H1 (cell line): ENCODE data around the gene PTEN. TPM values are rescaled to one million over a fixed set of nuclear protein-coding genes. Genes with fewer than 3 reads are reported as not detected.

Source experiments
- CTCF ChIA-PET: fragments of 300-600 bp; sonication (Branson Sonifier 250); formaldehyde crosslinking; loops from one replicate; lab custom pipeline; 2021; ENCODE audit not compliant: partially characterized antibody; lab: Charles Lee
- POLR2A ChIA-PET: fragments of 300-600 bp; sonication (Branson Sonifier 250); formaldehyde crosslinking; loops from one replicate; lab custom pipeline; 2021; ENCODE audit warnings: inconsistent platforms; ENCODE audit not compliant: partially characterized antibody; lab: Charles Lee
- DNase-seq, 2 experiments: peaks; one replicate each; pipeline versions ENCODE4 v3.0.0 to v3.0.0-alpha.2; 2010 to 2022; ENCODE audit warnings: low spot score in 2 of 2, low read depth in 1 of 2, mixed read lengths in 1 of 2
- FAIRE-seq: peaks from 2 replicates; lab custom pipeline; 2011; peaks lifted over from hg19 to GRCh38; lab: Jason Lieb, UNC
- H2AFZ ChIP-seq: 2 replicates; pipeline ENCODE4 v1.8.1; 2012; ENCODE audit warnings: low read length, inconsistent platforms
- H2AK5ac ChIP-seq: 2 replicates; pipeline ENCODE4 v1.6.1; 2013; ENCODE audit warnings: low read depth, low read length
- H2BK120ac ChIP-seq: replicated peaks from 2 replicates; pipeline ENCODE3; 2013; ENCODE audit warnings: low read depth, low read length, inconsistent platforms
- H2BK12ac ChIP-seq: 2 replicates; pipeline ENCODE4 v1.6.1; 2013; ENCODE audit warnings: low read depth, low read length
- H2BK15ac ChIP-seq: 2 replicates; pipeline ENCODE4 v1.6.1; 2013; ENCODE audit warnings: low read length
- H2BK20ac ChIP-seq: 2 replicates; pipeline ENCODE4 v1.6.1; 2013; ENCODE audit warnings: low read length
- H2BK5ac ChIP-seq: 2 replicates; pipeline ENCODE4 v1.6.1; 2013; ENCODE audit warnings: low read depth, low read length
- H3K14ac ChIP-seq: 2 replicates; pipeline ENCODE4 v1.6.1; 2013; ENCODE audit warnings: inconsistent platforms; ENCODE audit not compliant: insufficient read length
- H3K18ac ChIP-seq: 2 replicates; pipeline ENCODE4 v1.6.1; 2013; ENCODE audit warnings: low read length; ENCODE audit errors: extremely low read depth
- H3K23ac ChIP-seq: 2 replicates; pipeline ENCODE4 v1.6.1; 2013; ENCODE audit warnings: inconsistent platforms; ENCODE audit not compliant: insufficient read length
- H3K23me2 ChIP-seq: 2 replicates; pipeline ENCODE4 v1.6.1; 2013; ENCODE audit warnings: low read depth, low read length
- H3K27ac ChIP-seq: 2 replicates; pipeline ENCODE4 v1.6.1; 2011; ENCODE audit warnings: low read depth, low read length, inconsistent platforms
- H3K27me3 ChIP-seq, 4 experiments: replicated peaks in 1 of 4; 1 replicate in 1 of 4; 2 replicates in 3 of 4; pipeline versions ENCODE4 v1.6.1 to v1.8.1; 2011 to 2013; ENCODE audit warnings: low read length in 3 of 4, mild to moderate bottlenecking in 3 of 4, inconsistent platforms in 2 of 4, mixed read lengths in 2 of 4, moderate library complexity in 1 of 4; ENCODE audit not compliant: control insufficient read depth in 3 of 4, insufficient read depth in 3 of 4; ENCODE audit errors: extremely low read depth in 1 of 4
- H3K36me3 ChIP-seq, 4 experiments: 2 replicates each; pipeline versions ENCODE4 v1.6.1 to v1.8.1; 2011 to 2013; ENCODE audit warnings: mild to moderate bottlenecking in 4 of 4, low read length in 3 of 4, moderate library complexity in 2 of 4, control low read depth in 1 of 4, inconsistent platforms in 1 of 4; ENCODE audit not compliant: insufficient read depth in 4 of 4, control insufficient read depth in 2 of 4
- H3K4ac ChIP-seq: replicated peaks from 2 replicates; pipeline ENCODE3; 2013; ENCODE audit warnings: low read length, low read depth, mixed read lengths, inconsistent platforms; ENCODE audit not compliant: insufficient read length
- H3K4me1 ChIP-seq, 4 experiments: replicated peaks in 1 of 4; 1 replicate in 1 of 4; 2 replicates in 3 of 4; pipeline versions ENCODE4 v1.6.1 to v1.8.1; 2011 to 2013; ENCODE audit warnings: low read length in 3 of 4, inconsistent platforms in 2 of 4, mixed read lengths in 1 of 4; ENCODE audit not compliant: insufficient read depth in 4 of 4, control insufficient read depth in 3 of 4
- H3K4me2 ChIP-seq, 2 experiments: 2 replicates each; pipeline versions ENCODE4 v1.6.1 to v1.8.1; 2011 to 2013; ENCODE audit warnings: low read depth in 2 of 2, low read length in 2 of 2, control low read depth in 1 of 2, inconsistent platforms in 1 of 2, mild to moderate bottlenecking in 1 of 2; ENCODE audit not compliant: insufficient read depth in 1 of 2
- H3K4me3 ChIP-seq, 4 experiments: fragments of 200-600, 300-600 bp in 1 of 4; sonication (generic), shearing (Covaris generic), sonication (Bioruptor Twin) in 1 of 4; 2 replicates each; pipeline versions ENCODE4 v1.5.1 to v1.8.1; 2011 to 2016; ENCODE audit warnings: low read length in 4 of 4, low read depth in 3 of 4, control low read depth in 2 of 4, inconsistent platforms in 2 of 4, mild to moderate bottlenecking in 2 of 4, mixed read lengths in 1 of 4, moderate library complexity in 1 of 4; ENCODE audit not compliant: insufficient read depth in 2 of 4; ENCODE audit errors: extremely low read depth in 1 of 4
- H3K56ac ChIP-seq: replicated peaks from 2 replicates; pipeline ENCODE3; 2013; ENCODE audit warnings: low read depth, mild to moderate bottlenecking, mixed read lengths, low read length, inconsistent platforms; ENCODE audit not compliant: insufficient read length
- H3K79me1 ChIP-seq: 2 replicates; pipeline ENCODE4 v1.6.1; 2013; ENCODE audit warnings: low read depth, low read length, control low read depth
- H3K79me2 ChIP-seq, 2 experiments: 2 replicates each; pipeline versions ENCODE4 v1.6.1 to v1.8.1; 2012 to 2013; ENCODE audit warnings: low read length in 2 of 2, mild to moderate bottlenecking in 2 of 2, inconsistent platforms in 1 of 2; ENCODE audit not compliant: insufficient read depth in 2 of 2, control insufficient read depth in 1 of 2
- H3K9ac ChIP-seq, 4 experiments: replicated peaks in 1 of 4; 1 replicate in 1 of 4; 2 replicates in 3 of 4; pipeline versions ENCODE4 v1.6.1 to v1.8.1; 2011 to 2013; ENCODE audit warnings: low read depth in 3 of 4, low read length in 3 of 4, control low read depth in 2 of 4, mild to moderate bottlenecking in 2 of 4, moderate library complexity in 2 of 4, inconsistent platforms in 1 of 4; ENCODE audit errors: extremely low read depth in 1 of 4
- H3K9me3 ChIP-seq, 2 experiments: 2 replicates each; pipeline versions ENCODE4 v1.6.1 to v1.8.1; 2012 to 2013; ENCODE audit warnings: mild to moderate bottlenecking in 2 of 2, moderate library complexity in 2 of 2, control low read depth in 1 of 2, inconsistent platforms in 1 of 2, low read depth in 1 of 2, low read length in 1 of 2, mixed read lengths in 1 of 2; ENCODE audit not compliant: insufficient read depth in 2 of 2
- H4K20me1 ChIP-seq, 2 experiments: replicated peaks in 1 of 2; 2 replicates each; pipeline versions ENCODE3 to v1.8.1; 2011 to 2013; ENCODE audit warnings: inconsistent platforms in 2 of 2, low read length in 2 of 2, mild to moderate bottlenecking in 1 of 2; ENCODE audit not compliant: insufficient read depth in 2 of 2, control insufficient read depth in 1 of 2
- H4K5ac ChIP-seq: 2 replicates; pipeline ENCODE4 v1.6.1; 2013; ENCODE audit warnings: low read length, low read depth, mixed read lengths, inconsistent platforms; ENCODE audit not compliant: insufficient read length
- H4K8ac ChIP-seq: 2 replicates; pipeline ENCODE4 v1.8.0; 2013; ENCODE audit warnings: mild to moderate bottlenecking, moderate library complexity, low read length, inconsistent platforms; ENCODE audit not compliant: insufficient read depth; ENCODE audit errors: extremely low read depth
- H4K91ac ChIP-seq: replicated peaks from 2 replicates; pipeline ENCODE3; 2013; ENCODE audit warnings: low read length, mixed read lengths, inconsistent platforms; ENCODE audit not compliant: insufficient read length
- CBX8 ChIP-seq: fragments of 300-800, 300-1000 bp; sonication (generic); IDR thresholded peaks from 2 replicates; pipeline ENCODE4 v1.7.1; 2016; ENCODE audit warnings: low read depth, low read length, borderline replicate concordance
- CHD1 ChIP-seq: IDR thresholded peaks from 2 replicates; pipeline ENCODE4 v1.6.1; 2012; ENCODE audit warnings: low read depth, low read length, improper control_type of control experiment
- FOSL1 ChIP-seq: IDR thresholded peaks from 2 replicates; pipeline ENCODE4 v1.6.1; 2011; ENCODE audit warnings: mild to moderate bottlenecking, low read depth, low read length, moderate library complexity; ENCODE audit not compliant: insufficient read depth
- NANOG ChIP-seq: IDR thresholded peaks from 2 replicates; pipeline ENCODE4 v1.6.1; 2011; ENCODE audit warnings: low read length, low read depth, mild to moderate bottlenecking, inconsistent platforms; ENCODE audit not compliant: insufficient read depth, poor library complexity, severe bottlenecking
- NRF1 ChIP-seq: IDR thresholded peaks from 2 replicates; pipeline ENCODE4 v1.6.1; 2011; ENCODE audit warnings: mild to moderate bottlenecking, low read depth, low read length, improper control_type of control experiment
- POU5F1 ChIP-seq: IDR thresholded peaks from 2 replicates; pipeline ENCODE4 v1.6.1; 2011; ENCODE audit warnings: low read depth, mild to moderate bottlenecking, low read length, moderate library complexity
- TAF7 ChIP-seq: optimal IDR thresholded peaks from 2 replicates; pipeline ENCODE3; 2011; ENCODE audit warnings: low read depth, mild to moderate bottlenecking, inconsistent platforms, low read length, moderate library complexity, borderline replicate concordance
- WGBS, 2 experiments: shearing (Covaris generic) in 1 of 2; methylation state at CpG; one replicate each; pipeline versions ENCODE4 v1.1.6 to v1.1.7; 2013 to 2015; ENCODE audit warnings: low lambda C conversion rate in 2 of 2, mixed read lengths in 2 of 2, inconsistent platforms in 1 of 2, low coverage in 1 of 2, missing lambda C conversion rate in 1 of 2; ENCODE audit not compliant: insufficient replicate concordance in 2 of 2, insufficient coverage in 1 of 2, insufficient read length in 1 of 2; ENCODE audit errors: extremely low coverage in 1 of 2, missing lambda C conversion rate in 1 of 2; 5-methylcytosine and 5-hydroxymethylcytosine counted together
- polyA plus RNA-seq, 7 experiments: library from polyadenylated mRNA; depleted of rRNA in 3 of 7; stranded (reverse) in 5 of 7; unstranded in 2 of 7; fragments of >200 nt in 5 of 7; fragments of 200-250 nt in 2 of 7; gene quantifications; 1 replicate in 5 of 7; 2 replicates in 1 of 7; 4 replicates in 1 of 7; pipeline versions ENCODE4 v1.2.1 to v1.2.3, GENCODE V29; 2011 to 2013; ENCODE audit warnings: missing spikeins in 2 of 7, mixed read lengths in 2 of 7
- total RNA-seq: library from RNA; stranded (reverse); fragmentation: NEBNext Ultra II Directional; extraction: Animal tissue kit (Norgen Biotek cat#: 25700); gene quantifications from 2 replicates; pipeline ENCODE4 v1.2.1, GENCODE V29; 2021

Gene PTEN
- total and polyA plus RNA-seq, 2 of the 8 experiments (the other 6 are each of a cell fraction or from before 2014, with no cell fraction given) = 6.3 to 48.7 TPM

DNA sequence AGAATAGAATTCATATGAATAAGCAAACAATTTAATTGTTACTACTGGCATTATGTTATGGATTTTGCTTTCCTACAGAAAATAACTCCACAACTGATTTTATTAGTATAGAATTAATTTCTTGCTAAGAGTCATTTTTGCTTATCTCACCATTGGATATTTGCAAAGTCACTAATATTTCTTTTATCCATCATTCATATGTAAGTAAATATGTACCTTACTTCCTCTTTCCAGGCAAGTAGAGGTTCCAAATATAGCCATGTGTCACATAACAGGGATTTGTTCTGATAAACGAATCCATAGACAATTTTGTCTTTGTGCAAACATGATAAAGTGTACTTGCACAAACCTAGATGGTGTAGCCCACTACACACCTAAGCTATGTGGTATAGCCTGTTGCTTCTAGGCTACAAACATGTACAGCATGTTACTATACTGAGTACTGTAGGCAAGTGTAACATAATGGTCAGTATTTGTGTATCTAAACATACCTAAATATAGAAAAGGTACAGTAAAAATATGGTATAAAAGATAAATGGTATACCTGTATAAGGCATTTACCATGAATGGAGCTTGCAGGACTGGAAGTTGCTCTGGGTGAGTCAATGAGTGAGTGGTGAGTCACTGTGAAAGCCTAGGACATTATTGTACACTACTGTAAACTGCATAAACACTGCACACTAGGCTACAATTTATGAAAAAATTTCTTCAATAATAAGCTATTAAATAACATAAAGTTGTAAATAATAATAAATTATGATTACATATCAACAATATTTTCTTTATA is 18.4 kb upstream of the PTEN start:
- POLR2A ChIA-PET = interaction anchor here (1.8 kb wide), 1 partner anchor 18 kb away, joined by 10 read pairs; the partner anchor contains the start of genes KLLN and PTEN
- Histone ChIP-seq H3K27me3 (no peaks in the 10 kb centered on the region), H2BK15ac (no peak overlapping the region), H3K14ac (no peak overlapping the region), H3K79me1 (no peaks in the 10 kb centered on the region), H3K4me1 (no peaks in the 10 kb centered on the region), H4K8ac (no peak overlapping the region), H3K9me3 (no peaks in the 10 kb centered on the region), H2BK5ac (no peak overlapping the region), H3K36me3 (no peaks in the 10 kb centered on the region), H2AFZ (no peak overlapping the region), H2BK12ac (no peak overlapping the region), H3K27ac (no peak overlapping the region), H3K23ac (no peak overlapping the region), H3K18ac (no peak overlapping the region), H4K91ac (no peak overlapping the region), H4K20me1 (no peaks in the 10 kb centered on the region), H3K4me3 (no peak overlapping the region), H3K9ac (no peak overlapping the region), H3K23me2 (no peaks in the 10 kb centered on the region), H3K4ac (no peak overlapping the region), H3K56ac (no peak overlapping the region), H3K79me2 (no peaks in the 10 kb centered on the region), H3K4me2 (no peak overlapping the region), H2BK120ac (no peak overlapping the region), H2BK20ac (no peak overlapping the region), H4K5ac (no peak overlapping the region), H2AK5ac (no peak overlapping the region)
- FAIRE-seq (no peak), DNase-seq (no peak)
- TF ChIP-seq TAF7 = no peak
- TF ChIP-seq FOSL1 = no peak
- no peak for TF ChIP-seq POU5F1
- TF ChIP-seq CHD1 = no peak
- TF ChIP-seq NANOG = no peak
- no peak for TF ChIP-seq CBX8
- TF ChIP-seq NRF1 = no peak
- 80% methylated on average over 1 of the region's 1 CpG; no CpG with 5 or more reads in 1 of the 2 experiments for WGBS, 2 experiments
- CTCF ChIA-PET = interaction anchor here (1.0 to 2.0 kb wide), 3 partner anchors 13 to 269 kb away, joined by 4 to 5 read pairs (median 4); no protein-coding TSS in a partner anchor
